ENCODE results near the gene HBQ1.
A peak's percentile ranks its signal among the peaks of the same experiment; 100 is the strongest.

- TF ChIP-seq POLR2A (IDR thresholded peaks at IDR 0.05; ENCODE audit: low read length) (peak; percentile 37), GATA1 (IDR thresholded peaks at IDR 0.05; ENCODE audit: low read depth, low read length) (no peak)
Measured at GRCh38 chr16:143456-143855, 36.8 kb upstream of the HBQ1 start.

Data from erythroblast (primary cell).